ENCODE data around the gene SLC25A36. TPM values are rescaled to one million over a fixed set of nuclear protein-coding genes. Genes with fewer than 3 reads are reported as not detected.

SLC25A36 gene, protein sequence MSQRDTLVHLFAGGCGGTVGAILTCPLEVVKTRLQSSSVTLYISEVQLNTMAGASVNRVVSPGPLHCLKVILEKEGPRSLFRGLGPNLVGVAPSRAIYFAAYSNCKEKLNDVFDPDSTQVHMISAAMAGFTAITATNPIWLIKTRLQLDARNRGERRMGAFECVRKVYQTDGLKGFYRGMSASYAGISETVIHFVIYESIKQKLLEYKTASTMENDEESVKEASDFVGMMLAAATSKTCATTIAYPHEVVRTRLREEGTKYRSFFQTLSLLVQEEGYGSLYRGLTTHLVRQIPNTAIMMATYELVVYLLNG
- 10 to 100 TPM; 78.7 to 95.3 (median 81.7) TPM for total RNA-seq

GRCh38 chr3:140941434-140942220 is at the start of gene SLC25A36:
SLC25A36 (plus strand) TSS chr3:140941836; CDS start chr3:140942055, 219 bp downstream.
- TF ChIP-seq, protein P1, sequence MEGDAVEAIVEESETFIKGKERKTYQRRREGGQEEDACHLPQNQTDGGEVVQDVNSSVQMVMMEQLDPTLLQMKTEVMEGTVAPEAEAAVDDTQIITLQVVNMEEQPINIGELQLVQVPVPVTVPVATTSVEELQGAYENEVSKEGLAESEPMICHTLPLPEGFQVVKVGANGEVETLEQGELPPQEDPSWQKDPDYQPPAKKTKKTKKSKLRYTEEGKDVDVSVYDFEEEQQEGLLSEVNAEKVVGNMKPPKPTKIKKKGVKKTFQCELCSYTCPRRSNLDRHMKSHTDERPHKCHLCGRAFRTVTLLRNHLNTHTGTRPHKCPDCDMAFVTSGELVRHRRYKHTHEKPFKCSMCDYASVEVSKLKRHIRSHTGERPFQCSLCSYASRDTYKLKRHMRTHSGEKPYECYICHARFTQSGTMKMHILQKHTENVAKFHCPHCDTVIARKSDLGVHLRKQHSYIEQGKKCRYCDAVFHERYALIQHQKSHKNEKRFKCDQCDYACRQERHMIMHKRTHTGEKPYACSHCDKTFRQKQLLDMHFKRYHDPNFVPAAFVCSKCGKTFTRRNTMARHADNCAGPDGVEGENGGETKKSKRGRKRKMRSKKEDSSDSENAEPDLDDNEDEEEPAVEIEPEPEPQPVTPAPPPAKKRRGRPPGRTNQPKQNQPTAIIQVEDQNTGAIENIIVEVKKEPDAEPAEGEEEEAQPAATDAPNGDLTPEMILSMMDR (IDR thresholded peaks at IDR 0.05; ENCODE audit: low read depth): no peak

DNA sequence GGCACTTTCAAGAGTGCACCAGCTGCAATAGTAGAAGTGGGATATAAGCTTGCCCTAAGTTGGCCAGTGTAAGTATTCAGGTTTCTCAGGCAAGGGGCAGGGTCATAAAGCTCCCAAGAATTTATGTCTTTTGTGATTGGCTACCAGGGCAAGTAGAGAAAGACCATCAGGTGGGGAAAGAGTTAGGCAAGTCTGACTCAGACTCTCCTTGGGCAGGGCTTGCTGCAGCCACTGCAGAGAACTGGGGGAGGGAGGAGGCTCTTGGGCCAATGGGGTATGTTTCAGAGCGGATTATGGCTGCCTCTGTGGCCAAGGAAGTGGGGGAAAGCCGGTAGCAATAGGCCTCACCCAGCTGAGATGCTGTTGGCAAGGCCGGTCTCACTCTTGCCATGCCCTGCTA is 44.6 kb upstream of the SLC25A36 start:
- TF ChIP-seq, protein P1 (IDR thresholded peaks at IDR 0.05; ENCODE audit: low read depth): no peak

DNA sequence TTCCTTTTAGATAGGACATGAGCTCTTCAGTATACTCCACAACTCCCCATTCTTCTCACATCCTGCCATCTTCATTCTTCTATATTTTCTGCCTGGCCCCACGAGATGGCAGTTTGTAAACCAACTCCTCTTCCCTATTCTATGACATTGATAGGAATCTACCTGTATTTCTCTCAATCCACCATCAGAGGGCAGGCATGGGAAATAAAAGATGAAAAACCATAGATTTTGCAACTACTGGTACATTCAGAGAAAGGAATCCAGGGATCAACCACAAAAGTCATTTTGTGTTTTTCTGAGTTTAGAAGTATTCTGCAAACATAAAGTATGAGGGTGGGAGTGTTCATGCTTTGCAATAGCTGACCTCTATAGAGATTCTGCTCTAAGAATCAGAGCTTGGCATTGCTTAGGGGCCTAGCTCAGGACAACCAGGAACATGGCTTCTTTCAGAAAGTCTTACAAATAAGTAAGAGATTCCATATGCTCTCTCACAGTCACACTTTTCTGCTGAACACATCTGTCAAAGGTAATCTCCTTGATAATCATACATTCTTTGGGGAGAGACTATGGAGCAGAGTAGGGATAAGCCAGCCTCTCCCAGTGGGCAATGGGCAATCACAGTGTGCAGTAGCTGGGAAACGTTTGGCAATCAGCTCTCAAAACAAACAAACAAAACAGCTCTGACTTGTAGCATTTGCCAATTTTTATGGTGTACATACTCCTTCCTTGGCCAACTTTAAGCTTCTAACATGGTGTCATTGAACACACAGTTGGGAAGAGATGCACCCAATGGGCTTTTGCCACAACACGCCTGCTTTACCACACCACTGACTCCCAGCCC is 43.1 kb upstream of the SLC25A36 start:
- TF ChIP-seq, protein P1 (IDR thresholded peaks at IDR 0.05; ENCODE audit: low read depth): no peak

- TF ChIP-seq, protein P1 (IDR thresholded peaks at IDR 0.05; ENCODE audit: low read depth): no peak
Measured at GRCh38 chr3:140899363-140899762, 42.3 kb upstream of the SLC25A36 start.

GRCh38 chr3:140902791-140903190 is 38.8 kb upstream of the SLC25A36 start:
- TF ChIP-seq, protein P1 (IDR thresholded peaks at IDR 0.05; ENCODE audit: low read depth): no peak

DNA sequence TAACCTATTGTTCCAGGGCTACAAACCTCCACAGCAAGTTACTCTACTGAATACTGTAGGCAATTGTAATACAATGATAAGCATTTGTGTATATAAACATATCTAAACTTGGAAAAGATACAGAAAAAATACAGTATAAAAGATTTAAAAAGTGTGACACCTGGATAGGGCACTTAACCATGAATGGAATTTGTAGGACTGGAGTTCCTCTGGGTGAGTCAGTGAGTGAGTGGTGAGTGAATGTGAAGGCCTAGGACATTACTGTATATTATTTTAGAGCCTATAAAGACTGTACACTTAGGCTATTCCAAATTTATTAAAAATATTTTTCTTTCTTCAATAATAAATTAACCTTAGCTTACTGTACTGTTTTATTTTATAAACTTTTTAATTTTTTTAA is 38.4 kb upstream of the SLC25A36 start:
- TF ChIP-seq, protein P1 (IDR thresholded peaks at IDR 0.05; ENCODE audit: low read depth): no peak
